HG03575 (cell line): Measurements from ENCODE around the gene C1QTNF6.
A peak's percentile ranks its signal among the peaks of the same experiment; 100 is the strongest.

ENCODE experiments used
- ATAC-seq: cut with Tn5 transposase; IDR thresholded peaks from one replicate; pipeline ENCODE4 v1.9.1; 2021; ENCODE audit not compliant: unreplicated experiment, insufficient number of reproducible peaks, low FRiP score; ENCODE audit errors: extremely low read depth

Gene C1QTNF6

DNA sequence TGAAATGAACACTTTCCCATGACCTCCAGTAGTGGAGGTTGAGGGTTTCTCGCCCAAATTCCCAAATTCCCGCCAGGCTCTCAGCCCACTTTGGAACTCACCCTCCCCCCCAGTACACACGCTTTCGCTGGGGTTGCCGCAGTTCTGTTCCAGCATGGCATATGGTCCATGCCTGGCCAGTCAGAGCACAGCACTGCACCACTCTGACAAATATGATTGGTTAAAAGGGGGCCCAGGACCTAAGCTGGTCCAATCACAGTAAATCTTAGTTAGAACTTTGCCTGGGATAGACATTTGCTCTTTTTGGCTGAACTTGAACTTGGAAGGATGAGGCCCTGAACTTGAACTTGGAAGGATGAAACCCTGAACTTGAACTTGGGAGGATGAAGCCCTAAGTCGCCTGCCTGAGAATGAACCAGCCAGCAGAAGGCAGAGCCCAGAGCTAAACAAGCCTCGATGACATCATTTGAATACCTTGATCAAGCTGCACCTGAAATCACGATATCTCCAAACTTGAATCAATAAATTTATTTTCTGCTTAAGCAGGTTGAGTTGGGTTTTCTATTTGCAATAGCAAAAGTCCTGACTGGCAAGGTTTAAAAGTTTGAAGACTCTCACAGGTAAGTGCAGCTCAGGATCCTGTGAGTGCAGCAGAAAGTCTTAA, 36.8 kb upstream of the C1QTNF6 start:
- ATAC-seq = no peak

GRCh38 chr22:37223965-37224551, 36.0 kb upstream of the C1QTNF6 start:
- no peak for ATAC-seq

- ATAC-seq = no peak
Observed at GRCh38 chr22:37222440-37222971, 34.5 kb upstream of the C1QTNF6 start.

DNA sequence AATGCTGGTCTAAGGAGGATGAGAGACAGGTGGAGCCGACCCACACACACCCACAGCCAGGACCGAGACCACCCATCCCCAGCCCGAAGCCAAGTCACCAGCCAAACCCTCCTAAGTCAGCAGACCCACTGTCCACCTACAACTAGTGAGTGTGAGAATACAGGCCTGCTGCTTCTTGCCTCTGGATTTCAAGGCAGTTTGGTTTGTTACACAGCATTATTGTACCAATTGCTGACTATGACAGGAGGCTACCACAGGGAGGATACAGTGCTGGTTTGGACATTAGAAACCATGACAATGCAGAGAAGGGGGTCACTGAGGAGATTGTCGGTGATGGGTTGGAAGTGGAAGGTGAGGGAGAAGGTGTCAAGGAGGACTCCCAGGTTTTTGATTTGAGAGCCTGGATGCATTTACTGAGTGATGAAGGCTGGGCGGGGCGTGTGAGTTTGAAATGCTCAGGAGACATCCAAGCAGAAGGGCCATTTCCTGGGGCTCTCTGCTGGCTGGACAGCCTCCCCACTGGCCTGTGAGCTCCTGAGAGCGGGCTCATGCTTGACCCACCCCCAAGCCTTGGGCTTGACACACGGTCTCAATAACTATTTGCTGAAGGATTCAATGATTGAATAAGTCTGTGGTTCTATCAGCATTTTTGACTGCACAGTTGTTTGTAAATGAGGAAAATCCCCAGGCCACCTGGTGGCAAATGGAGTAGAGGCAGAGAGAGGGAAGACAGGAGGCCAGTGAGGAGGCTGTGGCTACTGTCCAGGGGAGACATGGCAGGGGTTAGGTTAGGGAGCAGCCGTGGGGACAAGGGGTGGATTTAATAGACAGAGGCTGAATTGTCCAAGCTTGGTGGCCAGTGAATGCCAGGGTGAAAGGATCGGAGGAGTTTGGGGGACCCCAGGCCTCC, 33.6 kb upstream of the C1QTNF6 start:
- ATAC-seq = no peak

GRCh38 chr22:37220543-37220981, 32.5 kb upstream of the C1QTNF6 start:
- no peak for ATAC-seq

DNA sequence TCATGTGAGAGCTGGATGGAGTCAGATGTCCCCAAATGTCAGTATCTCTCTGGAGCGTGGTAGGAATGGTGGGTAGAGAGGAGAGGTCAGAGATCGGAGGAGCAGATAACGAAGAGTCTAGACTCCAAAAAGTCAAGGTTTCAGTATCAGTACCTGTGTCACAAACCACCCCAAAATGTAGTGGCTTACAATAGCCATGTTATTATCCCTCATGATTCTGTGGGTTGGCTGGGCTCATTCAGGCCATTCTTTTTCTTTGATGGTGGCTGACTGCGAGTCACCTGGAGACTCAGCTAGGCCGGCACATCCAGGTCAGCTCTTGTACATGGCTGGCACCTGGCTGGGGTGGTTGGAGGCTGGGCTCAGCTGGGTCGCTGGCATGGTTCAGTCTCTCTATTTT, 31.5 kb upstream of the C1QTNF6 start:
- no peak for ATAC-seq

DNA sequence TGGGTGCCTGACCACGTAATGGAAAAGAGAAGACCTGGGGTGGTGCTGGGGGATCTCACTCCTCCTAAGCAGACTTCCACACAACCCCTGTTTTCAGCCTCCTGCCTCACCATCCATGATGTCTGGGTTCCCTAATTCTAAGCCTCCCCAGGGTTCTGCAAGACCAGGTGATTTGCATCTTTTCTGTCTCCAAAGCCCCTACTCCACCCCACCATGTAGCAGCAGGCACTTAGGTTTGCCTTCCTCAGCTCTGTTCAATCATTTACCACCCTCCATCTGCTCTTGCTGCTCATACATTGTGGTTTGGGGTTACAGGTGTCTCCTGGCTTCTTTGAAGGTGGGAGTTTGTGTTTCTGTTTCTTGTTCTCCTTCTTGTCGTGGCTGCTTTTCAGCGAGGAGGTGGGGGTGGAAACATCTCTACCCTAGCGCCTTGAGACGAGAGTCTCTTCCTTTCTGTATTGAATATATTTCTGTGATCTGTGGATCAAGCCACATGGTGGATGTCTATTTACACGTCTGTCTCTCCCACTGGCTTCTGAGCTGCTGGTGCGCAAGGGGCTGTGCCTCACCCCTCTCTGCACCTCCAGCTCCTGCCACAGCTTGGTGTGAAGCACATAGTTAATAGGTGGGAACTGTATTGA, 30.8 kb upstream of the C1QTNF6 start:
- peak; percentile 62 for ATAC-seq

- ATAC-seq = no peak
Observed at GRCh38 chr22:37218399-37218770, 30.3 kb upstream of the C1QTNF6 start.

DNA sequence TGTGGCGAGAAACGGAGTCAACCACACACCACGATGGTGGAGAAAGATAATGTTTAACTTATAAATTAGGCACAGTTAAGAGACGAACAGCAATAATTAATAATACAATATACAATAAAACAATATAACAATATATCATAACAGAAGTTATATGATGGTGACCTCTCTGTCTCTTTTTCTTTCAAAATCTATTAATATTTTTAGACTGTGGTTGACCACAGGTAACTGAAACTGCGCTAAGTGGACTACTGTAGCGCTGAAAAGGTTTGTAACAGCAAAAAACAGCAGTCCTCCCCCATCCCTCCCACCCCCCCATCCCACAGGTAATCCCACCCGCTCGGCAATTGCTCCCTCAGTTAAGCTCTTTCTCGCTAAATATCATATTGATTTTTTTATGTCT, 27.8 kb upstream of the C1QTNF6 start:
- ATAC-seq = no peak

DNA sequence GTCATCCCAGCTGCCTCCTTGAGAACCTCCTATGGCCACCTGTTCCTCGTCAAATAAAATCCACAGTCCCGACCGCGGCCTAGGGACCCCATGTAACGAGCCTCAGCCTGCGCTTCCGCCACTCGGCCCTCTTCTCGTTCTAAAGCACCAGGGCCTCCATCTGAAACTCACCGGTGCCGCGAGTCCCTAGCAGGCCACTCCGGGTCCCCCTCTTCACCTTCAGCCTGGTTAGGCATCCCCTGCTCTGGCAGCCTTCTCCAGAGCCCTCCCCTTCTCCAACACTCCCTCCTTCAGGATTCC, 26.6 kb upstream of the C1QTNF6 start:
- ATAC-seq = no peak

DNA sequence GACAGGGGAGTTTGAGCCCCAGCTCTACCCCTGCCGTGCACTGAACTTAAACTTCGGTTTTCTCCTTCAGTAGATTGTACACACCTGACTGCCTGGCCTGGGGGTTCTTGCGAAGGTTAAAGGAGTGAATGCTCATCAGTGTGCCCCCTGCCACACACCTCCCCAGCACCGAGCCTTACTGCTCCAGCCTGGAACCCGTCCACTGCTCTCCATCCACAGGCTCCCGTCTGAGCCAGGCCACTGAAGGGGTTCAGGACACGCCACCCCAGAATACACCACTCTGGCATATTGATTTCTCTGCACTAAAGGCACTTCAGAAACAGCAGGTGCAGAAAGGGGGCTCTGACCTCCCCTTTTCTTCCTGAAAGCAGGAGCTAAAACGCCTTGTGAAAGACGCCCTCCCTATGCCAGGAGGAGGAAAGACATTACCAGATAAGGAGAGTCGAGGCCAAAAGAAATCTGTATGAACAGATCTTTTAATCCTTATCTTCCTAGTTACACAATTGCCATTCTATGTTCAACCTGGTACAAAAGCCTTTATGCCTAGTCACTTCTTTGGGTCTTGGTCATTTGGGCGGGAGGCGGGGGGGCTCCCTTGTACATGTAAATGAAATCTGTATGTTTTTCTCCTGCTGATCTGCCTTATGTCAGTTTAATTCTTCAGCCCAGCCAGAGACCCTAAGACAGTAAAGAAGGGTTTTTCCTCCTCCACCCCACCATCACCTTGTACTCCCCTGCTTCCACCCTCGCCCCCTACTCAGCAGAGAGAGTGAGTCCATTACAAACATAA, 26.1 kb upstream of the C1QTNF6 start:
- no peak for ATAC-seq

- no peak for ATAC-seq
Observed at GRCh38 chr22:37213218-37213855, 25.3 kb upstream of the C1QTNF6 start.

DNA sequence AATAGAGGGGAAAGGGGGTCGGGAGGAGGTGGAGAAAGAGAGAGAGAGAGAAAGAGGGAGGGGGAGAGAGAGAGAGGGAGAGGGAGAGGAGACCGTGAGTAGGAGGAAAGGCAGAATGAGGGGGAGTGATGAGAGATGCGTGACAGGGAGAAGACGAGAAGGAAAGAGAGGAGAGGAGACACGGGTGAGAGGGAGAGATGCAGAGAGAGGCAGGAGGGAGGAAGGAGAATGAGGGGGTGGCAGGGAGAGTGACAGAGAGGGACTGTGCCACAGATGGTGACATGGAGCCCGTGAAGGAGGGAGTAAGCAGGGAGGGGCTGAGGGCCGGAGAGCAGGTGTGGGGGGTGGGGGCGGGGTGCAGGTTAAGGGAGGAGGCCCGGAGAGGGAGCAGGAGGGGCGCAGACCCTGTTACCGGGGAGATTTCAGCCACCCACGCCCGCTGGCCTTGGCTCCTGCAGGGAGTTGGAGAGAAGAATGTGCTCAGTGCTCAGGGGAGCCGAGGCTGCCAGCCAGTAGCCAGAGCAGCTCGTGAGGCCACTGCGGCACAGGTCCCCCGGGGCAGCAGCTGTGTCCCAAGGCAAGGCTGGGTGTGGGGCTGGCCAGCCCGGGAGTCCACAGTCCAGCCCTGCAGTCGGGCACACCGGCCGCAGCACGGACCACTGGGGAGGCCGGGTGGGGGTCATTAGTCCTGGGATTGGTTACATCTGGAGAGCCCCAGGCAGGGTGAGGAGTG, 24.3 kb upstream of the C1QTNF6 start, which contains the start of gene SSTR3:
TSS of gene SSTR3 (minus strand) at position 304 of the 733 bp plus-strand sequence. CDS start 4,674 bp downstream, outside the sequence.
- ATAC-seq = no peak

- ATAC-seq = no peak
Observed at GRCh38 chr22:37211866-37212173, 23.8 kb upstream of the C1QTNF6 start.

DNA sequence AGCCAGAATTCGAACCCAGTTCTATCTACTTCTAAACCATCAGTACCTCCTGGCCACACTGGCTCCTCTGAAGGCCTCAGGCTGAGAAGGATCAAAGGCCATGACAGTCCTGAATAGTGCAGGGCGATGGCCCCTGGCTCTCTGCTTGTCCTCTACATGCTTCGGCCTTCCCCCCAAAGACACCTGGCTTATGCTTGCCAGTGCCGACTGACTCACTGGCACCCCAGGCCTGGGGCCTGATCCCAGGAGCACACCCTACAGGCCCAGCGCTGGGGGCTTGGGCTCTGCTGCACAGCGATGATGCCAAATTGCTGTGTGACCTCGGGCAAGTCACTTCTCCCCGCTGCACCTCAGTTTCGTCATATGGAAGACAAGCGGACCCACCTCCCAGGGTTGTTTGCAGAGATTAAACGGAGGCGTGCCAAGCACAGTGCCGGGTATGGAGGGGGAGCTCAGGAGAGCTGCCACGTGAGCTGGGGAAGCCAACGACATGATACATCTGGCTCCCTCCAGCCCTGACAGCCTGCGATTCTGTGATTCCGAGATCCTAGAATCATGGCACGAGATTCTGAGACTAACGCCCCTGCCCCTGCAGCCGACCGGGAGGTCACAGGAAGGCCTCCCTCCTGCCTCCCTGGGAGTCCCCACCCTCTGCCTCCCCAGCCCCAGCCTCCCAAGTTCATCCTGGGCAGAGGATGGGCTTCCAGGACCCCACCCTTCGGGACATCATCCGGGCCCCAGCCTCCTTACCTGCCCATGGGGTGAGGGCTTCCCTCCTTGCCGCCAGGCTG, 23.2 kb upstream of the C1QTNF6 start:
- no peak for ATAC-seq

- no peak for ATAC-seq
Observed at GRCh38 chr22:37210041-37210803, 22.2 kb upstream of the C1QTNF6 start.
